ENCODE measurements around the gene EHD1.

EHD1 gene

GRCh38 chr11:64871492-64871891, 6.9 kb downstream of the EHD1 start:
- DNase-seq: peak in 1 of 2 donors; percentile 33

DNA sequence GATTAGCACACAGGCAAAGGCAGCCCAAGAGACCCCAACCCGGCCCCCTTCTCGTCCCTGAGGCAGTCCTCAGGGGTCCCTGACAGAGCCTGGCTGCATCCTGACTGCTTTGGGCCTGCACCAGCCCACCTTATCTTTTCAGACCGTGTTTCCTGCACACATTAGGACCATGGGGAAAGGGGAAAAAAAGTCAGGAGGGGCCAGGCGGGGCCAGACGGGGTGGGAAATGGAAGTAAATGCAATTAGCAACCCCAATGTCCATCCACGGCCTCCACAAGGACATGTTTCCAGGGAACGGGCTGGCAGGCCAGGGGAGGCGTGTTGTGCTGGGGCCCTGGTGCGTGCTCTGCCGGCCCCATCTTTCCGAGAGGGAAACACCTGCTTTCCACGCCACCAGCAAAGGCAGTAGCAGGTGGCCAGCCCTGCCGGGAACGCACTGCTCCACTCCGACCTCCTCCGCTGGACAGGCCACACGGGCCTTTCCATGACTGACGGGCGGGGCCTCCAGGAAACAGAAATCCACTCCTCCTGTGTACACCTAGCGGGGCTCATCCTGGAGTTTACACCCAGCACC, 7.4 kb downstream of the EHD1 start:
- DNase-seq: no peak

DNA sequence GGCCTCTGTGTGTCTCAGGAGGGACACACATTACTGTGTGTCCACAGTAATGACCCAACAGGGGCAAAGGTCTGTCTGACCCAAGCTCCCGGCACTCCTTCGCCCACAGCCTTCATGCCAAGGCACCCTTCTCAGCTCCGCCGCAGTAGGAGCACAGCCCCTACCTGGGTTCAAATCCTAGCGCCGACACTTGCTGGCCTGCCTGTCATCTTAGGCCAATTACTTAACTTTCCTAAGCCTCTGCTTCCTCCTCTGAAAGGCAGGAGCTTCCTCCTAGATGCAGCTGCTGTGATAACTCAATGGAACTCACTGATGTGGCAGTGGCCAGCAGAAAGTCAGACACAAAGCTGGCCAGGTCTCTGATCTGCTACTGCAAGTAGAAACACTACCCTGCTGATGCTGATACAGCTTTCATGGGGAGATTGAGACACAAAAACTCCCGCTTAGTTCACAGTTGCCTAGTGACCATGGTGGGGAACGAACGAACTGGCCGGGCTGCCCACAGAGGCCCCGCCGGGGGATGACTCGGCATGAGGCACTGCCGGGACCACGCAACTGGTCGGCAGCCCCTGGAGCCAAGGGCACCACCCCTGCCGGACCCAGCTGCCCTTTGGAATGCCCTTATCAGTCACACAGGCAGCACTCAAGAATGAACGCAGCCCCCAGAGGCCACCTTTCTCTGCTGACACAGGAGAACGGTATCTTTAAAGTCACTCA, 8.1 kb downstream of the EHD1 start:
- DNase-seq: peak; percentile 21 to 54

- peak in 1 of 2 donors; percentile 26 for DNase-seq
Measured at GRCh38 chr11:64869571-64870175, 8.7 kb downstream of the EHD1 start.

DNA sequence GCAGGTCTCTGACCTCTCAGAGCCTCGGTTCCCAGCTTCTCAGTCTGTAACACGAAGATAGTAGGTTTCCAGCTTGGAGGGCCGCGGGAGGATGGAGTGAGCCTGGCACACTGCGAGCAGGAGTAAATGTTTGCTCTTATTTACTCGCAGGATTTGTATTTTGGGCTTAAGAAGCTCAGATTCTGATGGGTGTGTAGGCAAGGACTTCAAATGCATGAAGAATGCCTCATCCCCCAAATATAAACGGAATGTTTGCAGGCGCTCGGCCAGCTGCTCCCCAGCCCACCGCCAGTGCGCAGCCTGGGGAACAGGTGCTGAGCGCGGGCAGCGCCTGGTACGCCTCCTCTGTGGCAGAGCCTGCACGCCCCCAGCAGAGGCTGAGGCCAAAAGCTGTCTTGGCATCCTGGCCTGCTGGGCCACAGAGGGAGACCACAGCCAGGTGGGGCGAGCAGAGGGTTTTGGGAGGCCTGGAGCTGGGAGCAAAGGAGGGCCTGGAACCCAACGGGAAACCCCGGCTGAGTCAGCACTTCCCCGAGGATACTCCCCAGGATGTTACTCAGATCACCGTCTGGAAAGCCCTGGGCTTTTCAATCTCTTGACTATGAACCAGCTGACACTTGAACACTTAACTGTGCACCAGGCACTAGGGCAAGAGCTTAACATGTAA, 9.4 kb downstream of the EHD1 start:
- DNase-seq: peak; percentile 42 to 45

GRCh38 chr11:64867748-64868462, 10.5 kb downstream of the EHD1 start:
- peak in 1 of 2 donors; percentile 11 for DNase-seq

- DNase-seq: peak in 1 of 2 donors; percentile 45
Measured at GRCh38 chr11:64866173-64866491, 12.3 kb downstream of the EHD1 start.

DNA sequence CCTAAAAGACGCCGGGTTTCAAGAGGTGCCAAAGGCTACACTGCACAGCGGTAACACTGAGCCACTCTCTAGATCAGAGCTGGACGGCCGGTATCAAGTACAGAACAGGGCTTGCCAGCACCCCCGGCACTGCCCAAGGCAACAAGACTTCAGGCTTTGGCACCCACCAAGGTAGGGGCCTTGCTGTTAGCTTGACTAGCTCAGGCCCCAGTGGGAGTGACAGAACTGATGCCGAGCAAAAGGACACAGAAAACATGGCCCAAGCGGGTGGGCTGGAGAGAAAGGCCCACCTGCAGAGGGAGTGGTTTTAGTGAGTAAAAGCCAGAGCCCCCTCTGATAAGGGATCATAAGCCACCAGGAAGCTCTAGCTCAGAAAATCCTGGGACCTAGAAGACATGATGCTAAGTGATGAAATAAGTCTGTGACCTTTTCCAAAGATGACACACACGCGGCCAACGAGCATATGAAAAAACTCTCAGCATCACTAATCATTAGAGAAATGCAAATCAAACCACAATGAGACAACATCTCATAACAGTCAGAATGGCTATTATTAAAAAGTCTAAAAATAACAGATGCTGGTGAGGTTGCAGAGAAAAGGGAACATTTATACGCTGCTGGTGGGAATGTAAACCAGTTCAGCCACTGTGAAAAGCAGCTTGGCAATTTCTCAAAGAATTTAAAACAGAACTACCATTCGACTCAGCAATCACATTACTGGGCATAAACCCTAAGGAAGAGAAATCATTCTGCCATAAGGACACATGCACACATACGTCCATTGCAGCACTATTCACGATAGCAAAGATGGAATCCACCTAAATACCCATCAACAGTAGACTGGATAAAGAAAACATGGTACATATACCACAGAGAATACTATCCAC, 12.9 kb downstream of the EHD1 start:
- peak; percentile 33 to 50 for DNase-seq

- peak in 1 of 2 donors; percentile 40 for DNase-seq
Measured at GRCh38 chr11:64864473-64865285, 13.7 kb downstream of the EHD1 start.

GRCh38 chr11:64864135-64864472, 14.3 kb downstream of the EHD1 start:
- DNase-seq: no peak

DNA sequence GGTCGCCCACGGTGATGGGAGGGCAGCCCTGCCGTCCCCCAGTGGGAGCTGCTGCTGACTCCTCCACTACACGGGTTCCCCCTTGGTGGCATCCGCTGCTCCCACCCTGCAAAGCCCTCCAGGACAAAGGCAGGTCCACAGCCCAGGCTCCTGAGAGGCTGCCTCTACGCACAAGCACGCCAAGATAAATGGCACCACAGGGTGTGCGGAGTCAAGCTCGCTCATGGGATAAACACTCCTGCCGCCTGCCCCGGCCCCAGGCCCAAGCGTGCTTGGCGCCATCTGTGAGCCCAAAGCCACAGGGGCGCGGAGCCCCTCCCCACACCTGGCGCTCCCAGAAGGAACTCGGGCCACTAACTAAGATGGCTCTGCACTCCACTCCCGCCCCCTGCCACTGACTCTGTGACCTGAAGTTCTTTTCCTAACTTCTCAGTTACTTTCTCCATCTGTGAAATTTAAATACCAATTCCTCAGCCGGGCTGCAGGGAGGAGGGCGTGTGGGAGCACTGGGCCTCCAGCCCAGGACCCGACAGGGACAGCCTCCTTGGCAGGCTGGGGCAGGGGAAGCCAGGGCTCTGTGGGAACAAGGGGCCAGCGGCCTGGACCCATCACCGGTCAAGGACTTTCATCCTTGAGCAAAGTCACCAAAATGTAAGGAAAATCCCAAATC, 14.9 kb downstream of the EHD1 start:
- no peak for DNase-seq

DNA sequence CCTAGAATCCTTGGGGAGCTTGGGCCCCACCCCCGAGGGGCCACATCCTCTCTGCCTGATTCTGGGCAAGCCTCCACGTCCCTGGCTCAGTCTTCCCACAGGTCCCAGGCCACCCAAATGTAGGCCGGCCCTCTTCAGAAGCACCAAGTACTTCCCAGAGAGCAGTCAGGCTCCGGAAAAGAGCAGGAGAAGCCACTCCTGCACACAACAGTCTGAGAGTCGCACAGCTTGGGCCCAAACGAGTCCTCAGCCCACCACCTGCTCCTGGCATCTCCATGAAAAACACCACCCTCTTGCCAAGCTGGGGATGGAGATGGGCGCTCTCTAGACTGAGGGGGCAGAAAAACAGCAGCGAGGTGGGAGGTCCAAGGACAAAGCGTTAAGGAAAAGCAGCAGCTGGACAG, 15.4 kb downstream of the EHD1 start:
- DNase-seq: no peak

GRCh38 chr11:64861227-64861975, 17.0 kb downstream of the EHD1 start:
- peak in 1 of 2 donors; percentile 53 for DNase-seq

DNA sequence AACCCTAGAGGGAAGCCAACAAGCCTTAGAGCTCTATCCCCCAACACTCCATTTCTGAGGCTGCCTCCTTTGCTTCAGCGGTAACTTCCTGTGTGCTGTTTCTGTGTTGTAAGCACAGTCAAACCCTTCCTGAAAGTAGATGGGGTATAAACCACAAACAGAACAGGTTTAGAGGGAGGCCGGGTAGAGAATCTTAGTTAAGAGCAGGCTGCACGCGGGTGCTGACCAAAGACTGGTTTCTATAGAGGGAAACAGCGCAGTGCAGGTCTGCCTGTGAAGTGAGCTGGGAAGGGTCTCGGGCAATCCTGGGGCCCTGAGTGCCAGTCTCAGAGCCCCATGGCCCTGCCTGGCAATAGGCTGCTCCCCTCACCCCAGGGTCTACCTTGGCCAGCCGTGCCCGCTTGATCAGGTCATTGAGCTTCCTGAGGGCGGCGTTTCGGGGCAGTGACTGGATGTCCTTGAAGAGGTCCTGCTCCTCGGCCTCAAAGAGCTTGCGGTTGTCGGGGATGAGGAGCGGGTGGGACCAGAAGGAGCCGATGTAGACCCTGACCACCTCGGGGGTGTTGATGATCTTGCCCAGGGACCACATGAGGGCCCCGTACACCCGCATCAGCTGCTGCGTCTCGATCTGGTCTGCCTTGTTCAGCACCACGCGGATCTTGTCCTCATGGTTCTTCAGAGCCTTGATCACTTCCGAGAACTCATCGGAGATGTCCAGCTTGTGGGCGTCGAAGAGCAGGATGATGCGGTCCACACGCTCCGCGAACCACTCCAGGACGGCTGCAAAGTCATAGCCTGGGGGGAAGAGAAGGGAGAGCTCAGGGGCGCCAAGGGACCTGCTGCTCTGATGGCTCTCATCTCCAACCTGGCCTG, 18.6 kb downstream of the EHD1 start:
- peak; percentile 62 to 80 for DNase-seq

DNA sequence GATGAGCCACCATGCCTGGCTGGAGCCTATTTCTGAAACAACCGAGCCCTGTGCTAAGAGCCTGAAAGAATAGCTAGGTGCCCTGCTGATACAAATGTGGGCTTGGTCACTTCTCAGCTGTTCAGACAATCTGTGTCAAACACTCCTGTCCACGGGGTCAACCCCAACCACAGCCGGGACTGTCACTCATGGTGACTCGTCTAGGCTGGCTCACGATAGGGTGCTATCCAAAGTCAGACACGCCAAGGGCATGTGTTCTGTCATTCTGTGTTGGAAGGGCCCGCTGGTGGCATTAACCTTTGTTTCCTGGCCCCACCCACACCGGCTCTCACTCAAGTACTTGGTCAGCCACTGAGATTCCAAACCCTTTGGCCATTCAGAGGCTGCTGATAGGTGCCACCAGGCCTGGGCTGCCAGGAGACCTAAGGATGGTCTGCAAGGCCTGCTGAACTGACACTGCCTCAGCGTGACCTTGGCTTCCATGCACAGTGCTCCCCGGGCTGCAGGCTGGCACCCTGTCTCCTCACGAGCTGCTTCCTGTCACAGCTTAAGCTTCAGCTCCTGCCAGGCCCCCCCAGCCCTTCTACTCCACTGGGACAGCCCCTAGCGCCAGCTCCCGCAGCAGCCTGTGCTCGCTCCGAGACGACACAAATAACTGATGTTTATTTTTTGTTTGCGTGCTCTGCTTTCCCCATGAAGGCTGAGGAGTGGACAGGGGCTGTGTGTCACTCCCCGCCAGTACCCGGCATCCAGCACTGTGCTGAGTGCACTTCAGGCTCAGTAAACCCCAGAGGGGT, 19.8 kb downstream of the EHD1 start:
- DNase-seq: peak; percentile 59 to 65

- DNase-seq: no peak
Measured at GRCh38 chr11:64857485-64857884, 20.9 kb downstream of the EHD1 start.

DNA sequence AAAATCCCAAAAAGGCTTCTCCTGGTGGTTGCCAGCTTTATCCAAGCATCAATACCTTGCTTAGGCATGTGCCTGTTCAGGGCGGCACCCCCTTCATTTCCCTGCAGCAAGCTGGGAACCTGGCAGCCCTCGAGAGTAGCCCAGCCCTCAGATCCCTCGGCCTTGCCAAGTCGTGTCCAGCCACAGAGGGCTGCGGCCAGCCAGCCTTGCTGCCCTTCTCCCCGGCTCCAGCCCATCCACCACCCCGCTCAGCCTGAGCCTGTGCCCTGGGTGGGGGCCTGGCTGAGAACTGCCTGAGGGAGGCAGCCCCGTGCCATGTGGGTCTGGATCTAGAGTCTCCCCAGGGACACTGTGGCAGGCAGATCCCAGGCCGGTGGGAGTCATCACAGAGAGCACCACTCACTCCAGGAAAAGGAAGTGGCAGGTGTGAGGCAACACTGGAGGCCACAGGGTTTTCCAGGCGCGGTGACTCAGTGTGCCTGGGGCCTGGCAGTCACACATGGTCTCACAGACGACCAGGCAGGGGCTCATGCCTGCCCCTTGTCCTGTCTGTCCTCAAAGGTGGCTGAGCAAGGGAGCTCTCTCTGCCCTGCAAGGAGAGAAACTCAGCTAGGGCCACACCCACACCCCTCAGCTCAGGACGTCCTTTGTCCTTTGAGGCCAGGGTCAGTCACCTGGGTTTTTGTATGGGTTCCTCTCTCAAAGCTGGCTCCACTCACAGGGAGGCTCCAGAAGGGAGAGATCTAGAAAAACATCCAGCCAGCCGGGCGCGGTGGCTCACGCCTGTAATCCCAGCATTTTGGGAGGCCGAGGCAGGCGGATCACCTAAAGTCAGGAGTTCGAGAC, 21.8 kb downstream of the EHD1 start:
- peak; percentile 24 to 79 for DNase-seq
